ENCODE results near the gene SLC66A1.

DNA sequence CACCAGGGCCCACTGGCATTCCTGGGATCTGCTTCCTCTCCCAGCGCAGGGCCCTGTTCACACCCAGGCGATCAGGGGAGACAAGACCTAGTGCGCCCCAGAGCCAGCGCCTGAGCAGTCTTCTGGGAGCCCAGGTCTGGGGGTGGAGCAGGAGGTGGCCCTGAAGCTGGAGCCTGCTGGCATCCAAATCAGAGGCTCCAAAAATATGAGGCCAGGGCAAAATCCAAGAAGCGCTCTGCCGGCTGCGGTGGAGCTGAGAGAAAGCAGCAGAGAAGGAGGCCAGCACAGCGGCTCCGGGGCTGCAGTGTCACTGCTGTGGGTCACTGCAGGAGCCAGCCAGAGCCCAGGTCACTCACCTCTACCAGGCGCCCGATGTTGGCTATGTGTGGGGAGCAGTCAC is 32.7 kb downstream of the SLC66A1 start:
- no peak for TF ChIP-seq EZH2 (IDR thresholded peaks at IDR 0.05; ENCODE audit: borderline replicate concordance, low read length)
- TF ChIP-seq, protein P1, sequence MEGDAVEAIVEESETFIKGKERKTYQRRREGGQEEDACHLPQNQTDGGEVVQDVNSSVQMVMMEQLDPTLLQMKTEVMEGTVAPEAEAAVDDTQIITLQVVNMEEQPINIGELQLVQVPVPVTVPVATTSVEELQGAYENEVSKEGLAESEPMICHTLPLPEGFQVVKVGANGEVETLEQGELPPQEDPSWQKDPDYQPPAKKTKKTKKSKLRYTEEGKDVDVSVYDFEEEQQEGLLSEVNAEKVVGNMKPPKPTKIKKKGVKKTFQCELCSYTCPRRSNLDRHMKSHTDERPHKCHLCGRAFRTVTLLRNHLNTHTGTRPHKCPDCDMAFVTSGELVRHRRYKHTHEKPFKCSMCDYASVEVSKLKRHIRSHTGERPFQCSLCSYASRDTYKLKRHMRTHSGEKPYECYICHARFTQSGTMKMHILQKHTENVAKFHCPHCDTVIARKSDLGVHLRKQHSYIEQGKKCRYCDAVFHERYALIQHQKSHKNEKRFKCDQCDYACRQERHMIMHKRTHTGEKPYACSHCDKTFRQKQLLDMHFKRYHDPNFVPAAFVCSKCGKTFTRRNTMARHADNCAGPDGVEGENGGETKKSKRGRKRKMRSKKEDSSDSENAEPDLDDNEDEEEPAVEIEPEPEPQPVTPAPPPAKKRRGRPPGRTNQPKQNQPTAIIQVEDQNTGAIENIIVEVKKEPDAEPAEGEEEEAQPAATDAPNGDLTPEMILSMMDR (IDR thresholded peaks at IDR 0.05; ENCODE audit: low read length), result no peak

Measured in OCI-LY1 (cell line).